IPS DF 19.7 (cell line): Measurements from ENCODE around the gene FAM53B.
"Not testable (repeated sequence)": the region's sequence is repeated elsewhere in the genome, so short reads cannot be mapped to it uniquely, and the experiment has no call there.

Experiments used
- DNase-seq: peaks from one replicate; pipeline ENCODE4 v3.0.0-alpha.2; 2013; ENCODE audit warnings: low read depth, low spot score

The FAM53B gene

GRCh38 chr10:124598773-124599587 lies 145.2 kb downstream of the FAM53B start:
- DNase-seq, result no peak

GRCh38 chr10:124598196-124598595 lies 146.0 kb downstream of the FAM53B start:
- no peak for DNase-seq

GRCh38 chr10:124597846-124598165 lies 146.4 kb downstream of the FAM53B start:
- no peak for DNase-seq

- no peak for DNase-seq
Measured at GRCh38 chr10:124596962-124597845, 147.0 kb downstream of the FAM53B start.

- DNase-seq, result no peak
Measured at GRCh38 chr10:124596116-124596785, 147.9 kb downstream of the FAM53B start.

- no peak for DNase-seq
Measured at GRCh38 chr10:124595143-124595883, 148.9 kb downstream of the FAM53B start.

- no peak for DNase-seq
Measured at GRCh38 chr10:124594240-124594639, 149.9 kb downstream of the FAM53B start.

- no peak for DNase-seq
Measured at GRCh38 chr10:124593431-124593985, 150.7 kb downstream of the FAM53B start.

- no peak for DNase-seq
Measured at GRCh38 chr10:124592736-124593430, 151.3 kb downstream of the FAM53B start.

GRCh38 chr10:124592101-124592500 lies 152.1 kb downstream of the FAM53B start:
- no peak for DNase-seq

- no peak for DNase-seq
Measured at GRCh38 chr10:124591123-124591495, 153.1 kb downstream of the FAM53B start.

GRCh38 chr10:124590216-124591122 lies 153.7 kb downstream of the FAM53B start:
- DNase-seq, result no peak

- DNase-seq, result no peak
Measured at GRCh38 chr10:124589491-124590041, 154.6 kb downstream of the FAM53B start.

GRCh38 chr10:124588736-124589490 lies 155.3 kb downstream of the FAM53B start:
- no peak for DNase-seq

GRCh38 chr10:124588341-124588735 lies 155.8 kb downstream of the FAM53B start:
- DNase-seq, result not testable (repeated sequence)

GRCh38 chr10:124587811-124588211 lies 156.4 kb downstream of the FAM53B start:
- no peak for DNase-seq

- no peak for DNase-seq
Measured at GRCh38 chr10:124586142-124586541, 158.0 kb downstream of the FAM53B start.

GRCh38 chr10:124579011-124579399 lies 165.2 kb downstream of the FAM53B start:
- no peak for DNase-seq
